Measurements from ENCODE around the gene CRBN. TPM values are rescaled to one million over a fixed set of nuclear protein-coding genes. Genes with fewer than 3 reads are reported as not detected.

Gene CRBN
- total RNA-seq (10 to 100 TPM; 17.9 to 31.8 (median 26.9) TPM), polyA plus RNA-seq (10 to 100 TPM; 13.8 to 23.3 TPM)

GRCh38 chr3:3179407-3180094, at the start of gene CRBN:
Gene CRBN (minus strand): TSS chr3:3179691. CDS start chr3:3179687, 4 bp downstream.
- Histone ChIP-seq H3K27ac (peak within 1 kb of the TSS in 3 of 4 donors; percentile 25 to 76 (median 58)), H3K27me3 (no peaks in the 10 kb centered on the region), H3K36me3 (peaks cover 0 to 7% (median 0%) of the 10 kb centered on the region in 3 donors), H3K4me1 (peaks cover 7 to 16% (median 11%) of the 10 kb centered on the region in 3 donors), H3K9me3 (no peaks in the 10 kb centered on the region), H3K4me3 (peak within 1 kb of the TSS; percentile 85 to 100 (median 96))
- no peak for FAIRE-seq
- intact Hi-C loops (cut with DNase I), result no loop called here
- peak; percentile 81 to 94 (median 88) for DNase-seq
- WGBS, 2 donors, result 1% methylated on average over 47 to 56 of the region's 56 CpGs
- TF ChIP-seq, protein P1, sequence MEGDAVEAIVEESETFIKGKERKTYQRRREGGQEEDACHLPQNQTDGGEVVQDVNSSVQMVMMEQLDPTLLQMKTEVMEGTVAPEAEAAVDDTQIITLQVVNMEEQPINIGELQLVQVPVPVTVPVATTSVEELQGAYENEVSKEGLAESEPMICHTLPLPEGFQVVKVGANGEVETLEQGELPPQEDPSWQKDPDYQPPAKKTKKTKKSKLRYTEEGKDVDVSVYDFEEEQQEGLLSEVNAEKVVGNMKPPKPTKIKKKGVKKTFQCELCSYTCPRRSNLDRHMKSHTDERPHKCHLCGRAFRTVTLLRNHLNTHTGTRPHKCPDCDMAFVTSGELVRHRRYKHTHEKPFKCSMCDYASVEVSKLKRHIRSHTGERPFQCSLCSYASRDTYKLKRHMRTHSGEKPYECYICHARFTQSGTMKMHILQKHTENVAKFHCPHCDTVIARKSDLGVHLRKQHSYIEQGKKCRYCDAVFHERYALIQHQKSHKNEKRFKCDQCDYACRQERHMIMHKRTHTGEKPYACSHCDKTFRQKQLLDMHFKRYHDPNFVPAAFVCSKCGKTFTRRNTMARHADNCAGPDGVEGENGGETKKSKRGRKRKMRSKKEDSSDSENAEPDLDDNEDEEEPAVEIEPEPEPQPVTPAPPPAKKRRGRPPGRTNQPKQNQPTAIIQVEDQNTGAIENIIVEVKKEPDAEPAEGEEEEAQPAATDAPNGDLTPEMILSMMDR (IDR thresholded peaks at IDR 0.05), result peak; percentile 95 to 100 (median 99)
- peak; percentile 99 to 100 (median 100) for ATAC-seq

GRCh38 chr3:3227640-3228039, 48.1 kb upstream of the CRBN start:
- TF ChIP-seq, protein P1 (IDR thresholded peaks at IDR 0.05), result no peak
- Histone ChIP-seq H3K36me3 (no peaks in the 10 kb centered on the region), H3K4me1 (no peaks in the 10 kb centered on the region), H3K27ac (no peak overlapping the region), H3K9me3 (no peaks in the 10 kb centered on the region), H3K27me3 (no peaks in the 10 kb centered on the region), H3K4me3 (no peak overlapping the region)
- intact Hi-C loops (cut with DNase I), result no loop called here
- DNase-seq, result no peak
- WGBS, 2 donors, result 0% methylated on average over 1 of the region's 1 CpG
- ATAC-seq, result no peak
- no peak for FAIRE-seq

DNA sequence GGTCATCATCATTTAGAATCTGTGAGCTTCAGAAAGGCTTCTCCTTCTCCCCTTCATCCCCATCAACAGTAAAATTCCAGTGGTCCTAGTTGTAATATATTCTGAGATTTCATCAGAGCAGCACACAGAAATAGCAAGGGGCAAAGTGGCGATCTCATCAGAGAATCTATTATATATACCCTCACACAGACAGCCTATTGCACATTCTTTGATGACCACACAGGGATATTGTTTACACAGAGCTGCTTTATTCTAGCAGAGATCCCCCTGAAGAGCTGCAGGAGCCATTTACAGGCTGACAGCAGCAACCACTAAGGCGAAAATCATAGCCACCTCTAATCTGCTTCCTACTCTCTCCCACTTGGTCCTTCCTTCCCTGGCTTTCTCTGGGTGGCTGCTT, 42.0 kb upstream of the CRBN start:
- no peak for ATAC-seq
- no peak overlapping the region for H3K4me3 ChIP-seq
- H3K36me3 ChIP-seq, result no peaks in the 10 kb centered on the region
- H3K27ac ChIP-seq, result no peak overlapping the region
- DNase-seq, result no peak
- FAIRE-seq, result no peak
- TF ChIP-seq, protein P1 (IDR thresholded peaks at IDR 0.05), result no peak
- H3K9me3 ChIP-seq, result no peaks in the 10 kb centered on the region
- WGBS, 2 donors, result 66 to 74% methylated on average over 2 of the region's 2 CpGs
- H3K4me1 ChIP-seq, result no peaks in the 10 kb centered on the region
- intact Hi-C loops (cut with DNase I), result no loop called here
- no peaks in the 10 kb centered on the region for H3K27me3 ChIP-seq

- H3K4me3 ChIP-seq, result no peak overlapping the region
- TF ChIP-seq, protein P1 (IDR thresholded peaks at IDR 0.05), result no peak
- H3K9me3 ChIP-seq, result no peaks in the 10 kb centered on the region
- no peak for ATAC-seq
- FAIRE-seq, result no peak
- no peak for DNase-seq
- WGBS, 2 donors, result 38 to 45% methylated on average over 4 of the region's 4 CpGs
- no peaks in the 10 kb centered on the region for H3K4me1 ChIP-seq
- H3K36me3 ChIP-seq, result no peaks in the 10 kb centered on the region
- intact Hi-C loops (cut with DNase I), result no loop called here
- no peak overlapping the region for H3K27ac ChIP-seq
- no peaks in the 10 kb centered on the region for H3K27me3 ChIP-seq
Observed at GRCh38 chr3:3216401-3216800, 36.9 kb upstream of the CRBN start.

DNA sequence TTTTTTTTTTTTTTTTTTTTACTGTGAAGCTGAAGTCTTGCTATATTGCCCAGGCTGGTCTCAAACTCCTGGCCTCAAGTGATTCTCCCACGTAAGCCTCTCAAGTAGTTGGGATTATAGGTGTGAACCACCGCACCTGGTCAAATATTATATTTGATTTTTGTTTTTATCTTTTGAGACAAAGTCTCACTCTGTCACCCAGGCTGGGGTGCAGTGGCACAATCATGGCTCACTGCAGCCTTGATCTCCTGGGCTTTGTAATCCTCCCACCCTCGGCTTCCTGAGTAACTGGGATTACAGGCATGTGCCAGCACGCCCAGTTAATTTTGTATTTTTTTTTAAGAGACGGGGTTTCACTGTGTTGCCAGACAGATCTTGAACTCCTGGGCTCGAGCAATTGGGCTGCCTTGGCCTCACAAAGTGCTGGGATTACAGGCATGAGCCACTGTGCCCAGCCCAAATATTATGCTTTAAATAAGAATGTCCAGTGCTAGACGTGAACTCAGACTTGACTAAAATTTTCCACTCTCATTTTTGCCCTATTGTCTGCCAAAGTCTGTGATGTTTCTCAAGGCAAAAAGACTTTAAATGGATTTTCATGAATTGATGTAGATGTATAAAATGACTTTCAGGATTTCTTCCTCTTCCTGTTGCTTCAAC, 33.4 kb upstream of the CRBN start:
- H3K36me3 ChIP-seq, result no peaks in the 10 kb centered on the region
- no peaks in the 10 kb centered on the region for H3K9me3 ChIP-seq
- intact Hi-C loops (cut with DNase I), result no loop called here
- no peak overlapping the region for H3K27ac ChIP-seq
- ATAC-seq, result peak; percentile 56 to 77 (median 64)
- DNase-seq, result peak in 3 of 6 donors; percentile 13 to 18 (median 17)
- no peak for FAIRE-seq
- no peaks in the 10 kb centered on the region for H3K27me3 ChIP-seq
- WGBS, 2 donors, result 34 to 41% methylated on average over 7 of the region's 7 CpGs
- TF ChIP-seq, protein P1 (IDR thresholded peaks at IDR 0.05), result no peak
- no peak overlapping the region for H3K4me3 ChIP-seq
- no peaks in the 10 kb centered on the region for H3K4me1 ChIP-seq

All from pancreas (tissue), 10 donors.